ENCODE measurements around the gene ARID3A. TPM values are rescaled to one million over a fixed set of nuclear protein-coding genes. Genes with fewer than 3 reads are reported as not detected.
"Not testable (repeated sequence)": the region's sequence is repeated elsewhere in the genome, so short reads cannot be mapped to it uniquely, and the experiment has no call there.

The ARID3A gene, protein sequence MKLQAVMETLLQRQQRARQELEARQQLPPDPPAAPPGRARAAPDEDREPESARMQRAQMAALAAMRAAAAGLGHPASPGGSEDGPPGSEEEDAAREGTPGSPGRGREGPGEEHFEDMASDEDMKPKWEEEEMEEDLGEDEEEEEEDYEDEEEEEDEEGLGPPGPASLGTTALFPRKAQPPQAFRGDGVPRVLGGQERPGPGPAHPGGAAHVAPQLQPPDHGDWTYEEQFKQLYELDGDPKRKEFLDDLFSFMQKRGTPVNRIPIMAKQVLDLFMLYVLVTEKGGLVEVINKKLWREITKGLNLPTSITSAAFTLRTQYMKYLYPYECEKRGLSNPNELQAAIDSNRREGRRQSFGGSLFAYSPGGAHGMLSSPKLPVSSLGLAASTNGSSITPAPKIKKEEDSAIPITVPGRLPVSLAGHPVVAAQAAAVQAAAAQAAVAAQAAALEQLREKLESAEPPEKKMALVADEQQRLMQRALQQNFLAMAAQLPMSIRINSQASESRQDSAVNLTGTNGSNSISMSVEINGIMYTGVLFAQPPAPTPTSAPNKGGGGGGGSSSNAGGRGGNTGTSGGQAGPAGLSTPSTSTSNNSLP
- 2.4 TPM for total RNA-seq

DNA sequence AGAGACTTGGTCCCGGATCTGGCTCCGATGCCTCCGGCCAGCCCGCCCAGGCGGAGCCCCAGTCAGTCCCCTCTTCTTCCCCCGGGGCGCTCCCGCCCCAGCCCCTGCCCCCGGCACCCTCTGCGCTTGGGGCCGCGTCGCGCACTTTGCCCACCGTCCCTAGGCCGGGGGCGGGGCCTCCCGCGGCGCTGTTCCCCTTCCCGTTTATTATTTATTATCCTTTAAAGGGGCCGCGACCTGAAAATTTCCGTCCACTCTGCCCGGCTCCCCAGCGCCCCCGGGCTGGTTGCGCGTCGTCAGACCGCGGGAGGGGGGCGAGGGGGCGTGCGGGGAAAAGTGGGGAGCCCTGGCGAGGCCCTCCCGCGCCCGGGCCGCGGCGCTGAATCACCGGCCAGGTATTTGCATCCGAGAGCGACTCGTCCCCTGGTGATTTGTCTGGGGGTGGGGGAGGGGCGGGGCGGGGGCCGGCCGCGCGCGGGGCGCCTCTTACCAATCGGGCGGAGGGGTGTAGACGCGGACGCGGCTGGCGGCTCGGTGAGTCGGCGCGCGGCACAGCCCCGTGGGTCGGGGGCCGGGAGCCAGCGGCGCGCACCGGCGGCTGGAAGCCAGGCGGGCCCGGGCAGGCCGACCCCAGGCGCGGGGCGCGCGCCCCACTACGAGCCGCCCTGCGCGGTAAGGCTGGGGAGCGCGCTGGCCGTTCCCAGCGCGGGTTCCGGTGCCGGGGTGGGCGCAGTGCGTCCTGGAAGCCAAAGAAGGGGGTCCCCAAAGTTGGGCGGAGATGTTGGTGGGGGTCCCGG is at the start of gene ARID3A:
TSS of gene ARID3A (plus strand) at position 510 of the 797 bp plus-strand sequence. CDS start 3,494 bp downstream, outside the sequence.
- DNase-seq (ENCODE audit: low spot score in 2 of 2) (peak; percentile 96 to 98), FAIRE-seq (no peak)

DNA sequence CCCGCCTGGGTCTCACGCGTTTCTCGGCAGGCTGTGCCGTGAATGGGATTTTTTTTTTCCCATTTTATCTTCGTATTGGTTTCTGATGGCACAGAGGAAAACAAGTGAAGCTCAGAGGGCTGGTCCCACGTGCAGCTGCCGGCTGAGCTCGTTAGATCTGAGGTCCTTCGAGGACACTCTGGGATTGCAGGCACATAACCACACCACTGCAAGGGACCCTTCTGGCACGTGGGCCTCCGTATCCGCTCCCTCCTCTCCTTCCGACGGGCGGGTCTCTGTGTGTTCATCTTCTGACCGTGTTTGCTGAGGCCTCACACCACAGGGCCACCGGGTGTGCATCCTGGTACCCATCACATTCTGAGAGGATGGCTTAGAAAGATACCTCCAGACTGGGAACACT is 49.7 kb upstream of the ARID3A start:
- no peak for FAIRE-seq

DNA sequence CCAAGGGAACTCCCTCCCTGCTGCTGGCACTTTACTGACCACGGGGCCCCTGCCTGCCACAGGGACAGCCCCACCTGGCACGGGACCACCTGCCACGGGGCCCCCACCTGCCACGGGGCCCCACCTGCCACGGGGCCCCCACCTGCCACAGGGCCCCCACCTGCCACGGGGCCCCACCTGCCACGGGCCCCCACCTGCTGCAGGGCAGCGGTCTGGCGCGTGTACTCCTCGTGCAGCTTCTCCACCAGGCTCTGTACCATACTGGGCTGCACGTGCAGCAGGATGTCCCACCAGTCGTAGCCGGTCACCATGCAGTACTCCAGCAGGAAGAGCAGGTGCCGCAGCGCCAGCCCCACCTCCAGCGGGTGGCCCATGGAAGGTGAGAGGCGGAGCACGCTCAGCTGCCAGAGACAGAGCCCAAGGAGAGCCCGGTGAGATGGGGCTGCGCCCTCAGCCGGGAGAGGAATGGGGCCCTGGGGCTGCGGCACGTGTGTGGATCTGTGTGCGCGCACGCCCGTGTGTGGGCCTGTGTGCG is 49.0 kb upstream of the ARID3A start:
- no peak for FAIRE-seq

More for the DNA sequence above, 49.7 kb upstream of the ARID3A start:
- no peak for DNase-seq (ENCODE audit: low spot score in 2 of 2)

DNA sequence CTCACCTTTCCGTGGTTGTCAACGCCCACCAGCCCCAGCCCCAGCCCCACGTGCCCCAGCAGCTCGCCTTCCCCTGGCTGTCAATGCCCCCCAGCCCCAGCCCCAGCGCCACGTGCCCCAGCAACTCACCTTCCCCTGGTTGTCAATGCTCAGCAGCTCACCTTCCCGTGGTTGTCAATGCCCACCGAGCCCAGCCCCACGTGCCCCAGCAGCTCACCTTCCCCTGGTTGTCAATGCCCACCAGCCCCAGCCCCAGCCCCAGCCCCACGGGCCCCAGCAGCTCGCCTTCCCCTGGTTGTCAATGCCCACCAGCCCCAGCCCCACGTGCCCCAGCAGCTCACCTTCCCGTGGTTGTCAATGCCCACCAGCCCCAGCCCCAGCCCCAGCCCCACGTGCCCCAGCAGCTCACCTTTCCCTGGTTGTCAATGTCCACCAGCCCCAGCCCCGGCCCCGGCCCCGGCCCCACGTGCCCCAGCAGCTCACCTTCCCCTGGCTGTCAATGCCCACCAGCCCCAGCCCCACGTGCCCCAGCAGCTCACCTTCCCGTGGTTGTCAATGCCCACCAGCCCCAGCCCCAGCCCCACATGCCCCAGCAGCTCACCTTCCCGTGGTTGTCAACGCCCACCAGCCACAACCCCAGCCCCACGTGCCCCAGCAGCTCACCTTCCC is 47.7 kb upstream of the ARID3A start:
- DNase-seq (ENCODE audit: low spot score in 2 of 2); FAIRE-seq: not testable (repeated sequence)

More for the DNA sequence above, 49.0 kb upstream of the ARID3A start:
- DNase-seq (ENCODE audit: low spot score in 2 of 2): no peak

DNA sequence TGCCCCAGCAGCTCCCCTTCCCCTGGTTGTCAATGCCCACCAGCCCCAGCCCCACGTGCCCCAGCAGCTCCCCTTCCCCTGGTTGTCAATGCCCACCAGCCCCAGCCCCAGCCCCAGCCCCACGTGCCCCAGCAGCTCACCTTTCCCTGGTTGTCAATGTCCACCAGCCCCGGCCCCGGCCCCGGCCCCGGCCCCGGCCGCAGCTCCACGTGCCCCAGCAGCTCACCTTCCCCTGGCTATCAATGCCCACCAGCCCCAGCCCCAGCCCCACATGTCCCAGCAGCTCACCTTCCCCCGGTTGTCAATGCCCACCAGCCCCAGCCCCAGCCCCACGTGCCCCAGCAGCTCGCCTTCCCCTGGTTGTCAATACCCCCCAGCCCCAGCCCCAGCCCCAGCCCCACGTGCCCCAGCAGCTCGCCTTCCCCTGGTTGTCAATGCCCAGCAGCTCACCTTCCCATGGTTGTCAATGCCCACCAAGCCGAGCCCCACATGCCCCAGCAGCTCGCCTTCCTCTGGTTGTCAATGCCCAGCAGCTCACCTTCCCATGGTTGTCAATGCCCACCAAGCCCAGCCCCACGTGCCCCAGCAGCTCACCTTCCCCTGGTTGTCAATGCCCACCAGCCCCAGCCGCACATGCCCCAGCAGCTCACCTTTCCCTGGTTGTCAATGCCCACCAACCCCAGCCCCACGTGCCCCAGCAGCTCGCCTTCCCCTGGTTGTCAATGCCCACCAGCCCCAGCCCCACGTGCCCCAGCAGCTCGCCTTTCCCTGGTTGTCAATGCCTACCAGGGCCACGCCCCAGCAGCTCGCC is 46.9 kb upstream of the ARID3A start:
- not testable (repeated sequence) for FAIRE-seq

DNA sequence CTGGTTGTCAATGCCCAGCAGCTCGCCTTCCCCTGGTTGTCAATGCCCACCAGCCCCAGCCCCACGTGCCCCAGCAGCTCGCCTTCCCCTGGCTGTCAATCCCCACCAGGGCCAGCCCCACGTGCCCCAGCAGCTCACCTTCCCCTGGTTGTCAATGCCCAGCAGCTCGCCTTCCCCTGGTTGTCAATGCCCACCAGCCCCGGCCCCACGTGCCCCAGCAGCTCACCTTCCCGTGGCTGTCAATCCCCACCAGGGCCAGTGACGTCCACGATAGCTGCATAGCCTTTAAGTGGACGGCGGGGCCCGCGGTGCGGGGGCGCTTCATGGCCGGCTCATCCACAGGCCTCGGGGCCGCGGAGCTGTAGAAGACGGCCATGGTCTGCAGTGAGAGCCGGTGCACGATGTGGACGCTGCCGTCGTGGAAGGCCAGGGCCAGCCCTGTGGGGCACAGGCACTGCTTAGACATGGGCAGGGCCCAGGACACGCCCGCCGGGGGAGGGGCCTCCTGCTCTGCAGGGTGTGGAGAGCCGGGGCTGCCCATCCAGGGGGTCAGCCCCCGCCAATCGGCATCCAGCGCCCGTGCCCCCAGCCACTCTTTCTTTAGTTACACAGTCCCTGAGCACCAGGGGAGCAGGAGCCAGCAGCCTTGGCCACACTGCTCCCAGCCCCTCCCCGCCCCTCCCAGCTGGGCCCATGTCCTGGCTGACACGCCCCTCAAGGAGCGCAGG is 46.0 kb upstream of the ARID3A start:
- FAIRE-seq: no peak

More for the DNA sequence above, 46.9 kb upstream of the ARID3A start:
- not testable (repeated sequence) for DNase-seq (ENCODE audit: low spot score in 2 of 2)

DNA sequence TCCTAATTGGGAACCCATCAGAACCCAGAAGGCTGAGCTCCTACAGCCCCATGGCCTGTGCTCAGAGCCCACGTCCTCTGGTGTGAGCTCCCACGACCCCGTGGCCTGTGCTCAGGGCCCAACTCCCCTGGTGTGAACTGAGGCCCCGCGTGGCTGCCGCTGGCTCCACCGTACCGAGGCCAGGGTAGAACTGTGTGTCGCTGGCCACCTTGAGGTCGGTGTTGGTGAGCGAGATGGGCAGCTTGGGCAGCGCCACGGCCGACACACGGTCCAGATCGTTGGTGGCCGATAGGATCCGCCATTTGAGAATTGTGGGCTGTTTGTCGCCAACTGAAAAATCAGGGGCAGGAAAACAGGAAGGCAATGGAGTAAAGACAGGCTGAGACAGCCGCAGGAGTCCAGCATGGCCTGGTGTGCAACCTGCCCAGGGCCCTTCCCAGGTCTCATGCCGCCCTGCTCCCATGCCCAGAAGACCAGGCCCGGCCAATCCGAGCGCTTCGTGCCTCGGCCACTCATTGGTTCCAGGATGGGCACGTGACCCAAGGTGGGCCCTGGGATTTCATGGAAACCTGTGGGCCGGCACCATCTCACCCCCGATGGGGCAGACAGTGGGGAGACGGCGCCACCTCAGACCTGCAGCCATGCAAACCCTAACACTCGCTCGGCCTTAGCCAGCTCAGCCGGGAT is 44.3 kb upstream of the ARID3A start:
- FAIRE-seq (no peak), DNase-seq (ENCODE audit: low spot score in 2 of 2) (no peak)

More for the DNA sequence above, 46.0 kb upstream of the ARID3A start:
- no peak for DNase-seq (ENCODE audit: low spot score in 2 of 2)

DNA sequence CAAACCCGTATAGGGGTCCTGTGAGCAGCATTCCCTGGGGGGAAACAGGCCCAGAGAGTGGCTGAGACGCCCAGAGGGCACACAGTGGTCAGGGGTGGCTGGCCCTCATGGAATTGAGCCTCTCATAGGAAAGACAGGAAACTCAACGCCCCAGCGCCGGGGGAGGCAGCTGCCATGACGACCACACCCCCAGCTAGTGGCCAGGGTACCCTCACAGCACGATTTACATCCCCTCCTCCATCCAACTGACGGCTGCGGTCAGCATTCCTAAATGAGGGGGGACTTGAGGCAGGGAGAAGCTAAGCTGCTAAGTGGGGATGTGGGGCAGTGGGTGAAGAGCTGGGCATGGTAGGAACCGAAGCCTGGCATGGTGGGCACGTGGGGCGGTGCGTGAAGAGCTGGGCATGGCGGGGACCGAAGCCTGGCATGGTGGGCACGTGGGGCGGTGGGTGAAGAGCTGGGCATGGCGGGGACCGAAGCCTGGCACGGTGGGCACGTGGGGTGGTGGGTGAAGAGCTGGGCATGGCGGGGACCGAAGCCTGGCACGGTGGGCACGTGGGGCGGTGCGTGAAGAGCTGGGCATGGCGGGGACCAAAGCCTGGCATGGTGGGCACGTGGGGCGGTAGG is 42.9 kb upstream of the ARID3A start:
- DNase-seq (ENCODE audit: low spot score in 2 of 2) (no peak), FAIRE-seq (no peak)

DNA sequence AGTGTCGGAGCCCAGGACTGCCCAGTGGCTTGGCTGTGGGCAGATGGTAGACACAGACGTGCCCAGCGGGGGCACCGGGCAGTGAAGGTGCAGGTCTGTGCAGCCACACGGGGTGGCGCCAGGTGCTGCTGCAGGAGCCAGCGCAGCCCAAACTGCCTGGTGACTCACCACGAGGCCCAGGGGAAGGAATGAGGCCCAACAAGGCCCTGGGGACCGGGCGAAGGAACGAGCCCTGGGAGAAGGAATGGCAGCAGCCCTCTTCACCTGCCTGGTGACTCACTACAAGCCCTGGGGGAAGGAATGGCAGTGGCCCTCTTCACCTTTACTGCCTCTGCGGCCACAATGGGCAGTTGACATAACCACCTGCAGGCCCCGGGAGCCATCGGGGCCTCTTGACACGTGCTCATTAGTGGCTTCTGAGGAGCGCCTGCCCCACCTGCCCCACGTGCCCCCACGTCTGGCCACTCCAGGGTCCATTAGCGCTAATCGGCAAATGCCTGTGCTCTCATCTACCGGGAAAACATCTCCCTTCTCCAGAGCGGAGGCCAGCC is 42.1 kb upstream of the ARID3A start:
- DNase-seq (ENCODE audit: low spot score in 2 of 2) (no peak), FAIRE-seq (no peak)

DNA sequence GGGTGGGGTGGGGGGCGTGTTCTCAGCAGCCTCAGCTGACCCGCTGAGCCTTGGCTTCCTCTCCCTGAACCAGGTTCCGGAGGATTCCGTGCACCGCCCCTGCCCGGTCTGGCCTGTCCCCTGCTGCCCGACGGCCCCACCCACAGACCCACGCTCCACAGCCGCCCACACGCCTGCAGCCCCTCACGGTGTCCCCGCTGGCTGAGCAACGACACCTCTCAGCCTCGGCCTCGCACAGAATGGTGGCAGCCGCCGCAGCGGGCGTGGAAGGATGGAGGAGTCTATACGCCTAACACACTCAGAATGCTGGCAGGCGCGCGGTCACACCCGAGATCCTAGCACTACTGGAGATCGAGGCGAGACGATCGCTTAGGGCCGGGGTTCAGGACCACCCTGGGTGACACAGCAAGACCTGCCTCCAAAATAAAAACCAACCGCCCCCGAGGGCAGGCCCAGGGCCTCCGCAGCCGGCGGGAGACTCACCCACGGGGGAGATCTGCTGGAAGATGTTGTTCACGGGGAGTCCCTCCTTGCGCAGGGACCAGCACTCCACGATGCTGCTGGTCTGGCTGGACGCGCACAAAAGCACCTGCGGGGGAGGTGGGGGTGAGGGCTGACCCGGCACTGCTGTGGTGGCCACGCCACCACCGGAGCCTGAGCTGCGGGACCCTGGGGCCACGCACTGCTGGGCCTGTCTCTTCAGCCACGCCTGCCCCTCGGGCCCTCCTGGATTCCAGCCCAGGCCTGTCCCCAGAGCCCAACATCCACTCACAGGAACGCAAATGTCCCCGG is 41.2 kb upstream of the ARID3A start:
- DNase-seq (ENCODE audit: low spot score in 2 of 2) (no peak), FAIRE-seq (no peak)

DNA sequence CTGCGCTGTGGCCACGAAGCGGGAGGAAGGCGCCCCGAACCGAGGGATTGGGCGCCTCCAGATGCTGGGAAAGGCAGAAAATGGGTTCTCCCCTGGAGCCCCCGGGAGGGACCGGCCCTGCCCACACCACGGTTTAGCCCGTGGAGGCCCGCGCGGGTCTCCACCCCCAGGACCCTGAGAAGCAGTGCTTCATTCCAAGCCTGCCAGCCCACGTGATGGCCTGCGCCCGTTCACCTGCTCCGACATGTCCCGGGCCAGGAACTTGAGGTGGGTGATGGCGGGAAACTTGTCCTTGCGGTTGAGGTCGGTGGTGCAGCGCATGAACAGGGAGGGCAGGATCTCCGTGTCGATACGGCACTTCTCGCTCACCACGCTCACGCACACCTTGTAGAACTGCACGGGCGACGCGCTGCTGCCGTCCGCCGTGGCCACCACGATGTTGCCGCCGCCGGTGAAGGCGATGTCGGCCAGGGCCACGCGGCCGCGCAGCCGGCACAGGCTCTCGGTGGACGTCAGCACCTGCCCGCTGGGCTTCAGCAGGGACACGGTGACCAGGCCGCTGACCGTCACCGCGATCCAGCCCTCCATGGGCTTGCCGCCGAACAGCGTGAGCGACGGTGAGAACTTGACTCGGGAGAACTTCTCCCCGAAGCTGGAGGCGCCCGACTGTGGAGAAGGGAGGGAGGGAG is 40.2 kb upstream of the ARID3A start:
- FAIRE-seq (no peak), DNase-seq (ENCODE audit: low spot score in 2 of 2) (no peak)

DNA sequence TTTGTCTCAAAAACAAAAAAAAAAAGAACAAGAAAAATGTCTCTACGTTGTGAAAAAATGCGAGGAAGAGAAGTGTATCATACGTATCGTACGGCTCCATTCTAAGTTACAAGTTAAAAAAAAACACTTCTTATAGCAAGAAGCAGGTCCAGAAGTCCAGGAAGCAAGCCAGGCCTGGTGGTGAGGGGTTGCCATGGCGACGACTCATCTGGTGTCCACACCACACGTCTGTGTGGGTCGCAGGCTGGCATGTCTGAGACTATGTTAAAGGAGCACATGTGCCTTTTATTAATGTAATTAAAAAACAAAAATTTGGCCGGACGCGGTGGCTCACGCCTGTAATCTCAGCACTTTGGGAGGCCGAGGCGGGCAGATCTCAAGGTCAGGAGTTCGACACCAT is 38.8 kb upstream of the ARID3A start:
- FAIRE-seq (no peak), DNase-seq (ENCODE audit: low spot score in 2 of 2) (no peak)

DNA sequence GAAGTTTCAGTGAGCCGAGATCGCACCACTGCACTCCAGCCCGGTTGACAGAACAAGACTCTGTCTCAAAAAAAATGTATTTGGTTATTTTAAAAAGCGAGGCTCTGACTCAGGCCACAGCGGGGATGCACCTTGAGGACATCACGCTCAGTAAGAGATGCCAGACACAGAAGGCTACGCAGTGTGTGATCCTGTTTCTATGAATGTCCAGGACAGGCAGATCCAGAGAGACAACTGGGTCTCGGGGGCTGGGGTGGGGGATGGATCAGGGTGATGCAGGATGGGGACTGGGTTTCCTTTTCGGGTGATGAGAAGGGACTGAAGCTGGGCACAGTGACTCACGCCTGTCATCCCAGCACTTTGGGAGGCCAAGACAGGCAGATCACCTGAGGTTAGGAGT is 38.2 kb upstream of the ARID3A start:
- DNase-seq (ENCODE audit: low spot score in 2 of 2) (no peak), FAIRE-seq (no peak)

DNA sequence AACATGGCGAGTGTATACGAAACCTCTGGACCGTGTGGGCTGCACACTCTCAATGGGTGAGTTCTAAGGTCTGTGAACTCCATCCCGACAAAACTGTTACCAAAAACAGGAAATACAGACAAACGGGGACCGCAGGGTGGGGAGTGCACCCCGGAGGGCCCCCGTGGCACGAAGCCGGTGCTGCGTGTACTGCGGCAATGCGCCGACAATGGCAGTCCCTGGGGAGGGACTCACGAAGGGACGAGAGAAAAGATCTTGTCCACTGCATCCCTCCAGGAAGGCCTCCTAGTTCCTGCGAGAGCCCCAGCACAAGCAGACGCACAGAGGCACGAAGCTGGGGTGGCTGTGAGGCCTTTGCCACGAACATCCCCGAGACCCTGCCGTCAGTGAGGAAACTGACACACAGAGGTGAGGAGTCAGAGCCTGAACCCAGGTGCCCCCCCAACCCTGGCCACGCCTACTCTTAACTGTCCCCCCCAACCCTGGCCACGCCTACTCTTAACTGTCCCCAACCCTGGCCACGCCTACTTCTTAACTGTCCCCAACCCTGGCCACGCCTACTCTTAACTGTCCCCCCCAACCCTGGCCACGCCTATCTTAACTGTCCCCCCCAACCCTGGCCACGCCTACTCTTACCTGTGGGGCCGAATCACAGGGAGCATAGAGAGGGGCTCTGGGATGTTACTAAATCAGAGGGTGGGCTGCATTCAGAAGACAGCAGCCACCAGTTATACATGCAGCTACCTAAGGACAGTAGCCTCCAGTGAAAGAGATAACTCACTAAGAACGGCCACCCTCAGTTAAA is 37.1 kb upstream of the ARID3A start:
- DNase-seq (ENCODE audit: low spot score in 2 of 2) (no peak), FAIRE-seq (no peak)

DNA sequence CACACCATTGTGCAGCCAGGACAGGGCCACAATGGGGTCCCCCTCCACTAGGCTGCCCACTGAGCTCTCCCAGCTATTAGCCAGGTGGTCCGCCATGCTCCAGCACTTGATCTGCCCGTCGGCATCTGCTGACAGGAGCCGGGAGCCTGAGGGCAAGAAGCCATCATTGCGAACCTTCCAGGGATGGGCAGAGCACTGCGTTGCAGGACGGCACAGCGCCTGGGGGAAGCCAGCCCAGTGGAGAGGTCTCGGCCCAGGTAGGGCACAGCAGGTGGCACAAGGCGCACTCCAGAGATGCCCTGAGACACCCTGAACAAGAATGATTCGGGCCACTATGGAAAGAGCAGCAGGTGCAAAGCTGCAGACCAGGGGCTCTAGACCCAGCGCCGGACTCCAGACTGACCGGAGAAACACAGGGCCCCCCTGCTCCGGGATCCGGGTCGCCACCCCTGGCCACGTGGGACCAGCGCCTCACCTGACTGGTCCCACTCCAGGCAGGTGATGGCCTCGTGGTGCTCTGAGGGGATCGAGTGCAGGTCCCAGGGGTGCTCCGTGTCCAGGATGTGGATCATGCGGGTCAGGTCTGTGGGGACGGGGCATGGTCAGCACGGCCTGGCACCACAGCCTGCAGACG is 36.1 kb upstream of the ARID3A start:
- FAIRE-seq (no peak), DNase-seq (ENCODE audit: low spot score in 2 of 2) (no peak)

Measured in frontal cortex (tissue), 4 donors.